Common myeloid progenitor, CD34-positive (primary cell): ENCODE measurements around the gene SEZ6.

ENCODE experiments used
- CTCF ChIA-PET: fragments of 350-600 bp; sonication (Branson Sonifier 250); formaldehyde crosslinking; loops from one replicate; lab custom pipeline; 2021; ENCODE audit warnings: antibody characterized with exemption; lab: Charles Lee
- POLR2A ChIA-PET: fragments of 350-600 bp; sonication (Branson Sonifier 250); formaldehyde crosslinking; loops from one replicate; lab custom pipeline; 2021; ENCODE audit warnings: antibody characterized with exemption; lab: Charles Lee
- DNase-seq, 3 donors: peaks; one replicate each; pipeline versions ENCODE4 v3.0.0 to v3.0.0-alpha.2; 2013
- H3K27ac ChIP-seq, 2 experiments: 1 replicate in 1 of 2; 2 replicates in 1 of 2; pipeline ENCODE4 v1.7.0; 2013; ENCODE audit warnings: inconsistent platforms in 2 of 2, low read length in 2 of 2, mild to moderate bottlenecking in 2 of 2, low read depth in 1 of 2, moderate library complexity in 1 of 2; ENCODE audit not compliant: severe bottlenecking in 2 of 2, insufficient read depth in 1 of 2, poor library complexity in 1 of 2
- H3K27me3 ChIP-seq, 5 experiments: replicated peaks in 2 of 5; 1 replicate in 3 of 5; 2 replicates in 2 of 5; pipeline versions ENCODE4 v1.6.1 to v1.7.0; 2013; ENCODE audit warnings: low read length in 4 of 5, mild to moderate bottlenecking in 2 of 5, moderate library complexity in 2 of 5, inconsistent platforms in 1 of 5; ENCODE audit not compliant: insufficient read depth in 5 of 5, control insufficient read depth in 4 of 5
- H3K36me3 ChIP-seq, 4 experiments: 1 replicate in 2 of 4; 2 replicates in 2 of 4; pipeline versions ENCODE4 v1.6.1 to v1.7.0; 2013; ENCODE audit warnings: low read length in 3 of 4, control low read depth in 1 of 4, mild to moderate bottlenecking in 1 of 4; ENCODE audit not compliant: control insufficient read depth in 4 of 4, insufficient read depth in 4 of 4
- H3K4me1 ChIP-seq, 4 experiments: 1 replicate in 3 of 4; 2 replicates in 1 of 4; pipeline versions ENCODE4 v1.6.1 to v1.7.1; 2013; ENCODE audit warnings: low read length in 3 of 4, mild to moderate bottlenecking in 3 of 4, control low read depth in 1 of 4, inconsistent platforms in 1 of 4, moderate library complexity in 1 of 4; ENCODE audit not compliant: control insufficient read depth in 4 of 4, insufficient read depth in 4 of 4; ENCODE audit errors: control extremely low read depth in 1 of 4
- H3K4me3 ChIP-seq, 7 experiments: 1 replicate in 4 of 7; 2 replicates in 3 of 7; pipeline versions ENCODE4 v1.5.1 to v1.7.0; 2013; ENCODE audit warnings: mild to moderate bottlenecking in 7 of 7, low read length in 6 of 7, moderate library complexity in 6 of 7, inconsistent platforms in 2 of 7, low read depth in 2 of 7, control low read depth in 1 of 7; ENCODE audit not compliant: insufficient read depth in 4 of 7, control insufficient read depth in 1 of 7; ENCODE audit errors: extremely low read depth in 1 of 7
- H3K9me3 ChIP-seq, 5 experiments: 1 replicate in 4 of 5; 2 replicates in 1 of 5; pipeline versions ENCODE4 v1.6.1 to v1.7.1; 2013; ENCODE audit warnings: low read length in 4 of 5, mild to moderate bottlenecking in 2 of 5, inconsistent platforms in 1 of 5, low read depth in 1 of 5, moderate library complexity in 1 of 5; ENCODE audit not compliant: control insufficient read depth in 4 of 5, insufficient read depth in 2 of 5; ENCODE audit errors: control extremely low read depth in 1 of 5
- WGBS: methylation state at CpG from one replicate; pipeline ENCODE4 v1.1.5; 2013; ENCODE audit not compliant: insufficient coverage; 5-methylcytosine and 5-hydroxymethylcytosine counted together

The SEZ6 gene

GRCh38 chr17:28969706-28970393 is 36.0 kb downstream of the SEZ6 start:
- no peak for DNase-seq
- no peak overlapping the region for H3K4me3 ChIP-seq
- H3K27ac ChIP-seq = no peak overlapping the region
- CTCF ChIA-PET = interaction anchor here (0.8 to 3.1 kb wide), 6 partner anchors 10 to 250 kb away, joined by 3 to 16 read pairs (median 4); no protein-coding TSS in a partner anchor
- H3K9me3 ChIP-seq = no peaks in the 10 kb centered on the region
- 86% methylated on average over 5 of the region's 12 CpGs for WGBS
- H3K36me3 ChIP-seq = no peaks in the 10 kb centered on the region
- POLR2A ChIA-PET = no interaction called here
- H3K27me3 ChIP-seq = peaks cover 0 to 5% (median 0%) of the 10 kb centered on the region in 5 experiments
- H3K4me1 ChIP-seq = peaks cover 0 to 10% (median 1%) of the 10 kb centered on the region in 4 experiments

GRCh38 chr17:28968914-28969295 is 36.9 kb downstream of the SEZ6 start:
- Histone ChIP-seq H3K9me3 (no peaks in the 10 kb centered on the region), H3K4me3 (no peak overlapping the region), H3K36me3 (no peaks in the 10 kb centered on the region), H3K27me3 (peaks cover 0 to 5% (median 0%) of the 10 kb centered on the region in 5 experiments), H3K27ac (no peak overlapping the region), H3K4me1 (peaks cover 0 to 10% (median 1%) of the 10 kb centered on the region in 4 experiments)
- 100% methylated on average over 1 of the region's 2 CpGs for WGBS
- DNase-seq = no peak
- ChIA-PET CTCF (interaction anchor here (1.0 to 3.1 kb wide), 7 partner anchors 11 to 251 kb away, joined by 3 to 17 read pairs (median 3); no protein-coding TSS in a partner anchor), POLR2A (no interaction called here)

GRCh38 chr17:28968231-28968913 is 37.5 kb downstream of the SEZ6 start:
- H3K4me3 ChIP-seq = no peak overlapping the region
- peaks cover 0 to 10% (median 1%) of the 10 kb centered on the region in 4 experiments for H3K4me1 ChIP-seq
- CTCF ChIA-PET = interaction anchor here (1.0 to 3.1 kb wide), 10 partner anchors 11 to 152 kb away, joined by 3 to 17 read pairs (median 4); no protein-coding TSS in a partner anchor
- no peak for DNase-seq
- POLR2A ChIA-PET = no interaction called here
- WGBS = 89% methylated on average over 6 of the region's 10 CpGs
- no peaks in the 10 kb centered on the region for H3K9me3 ChIP-seq
- no peak overlapping the region for H3K27ac ChIP-seq
- H3K27me3 ChIP-seq = peaks cover 0 to 8% (median 0%) of the 10 kb centered on the region in 5 experiments
- H3K36me3 ChIP-seq = no peaks in the 10 kb centered on the region

GRCh38 chr17:28967221-28968135 is 38.4 kb downstream of the SEZ6 start:
- H3K4me1 ChIP-seq = peaks cover 0 to 10% (median 1%) of the 10 kb centered on the region in 4 experiments
- no peaks in the 10 kb centered on the region for H3K9me3 ChIP-seq
- no peak overlapping the region for H3K4me3 ChIP-seq
- peaks cover 0 to 9% (median 0%) of the 10 kb centered on the region in 5 experiments for H3K27me3 ChIP-seq
- DNase-seq = peak in 2 of 3 donors; percentile 55 to 64
- ChIA-PET POLR2A (interaction anchor here (0.5 kb wide), 1 partner anchor 17 kb away, joined by 3 read pairs; no protein-coding TSS in a partner anchor), CTCF (interaction anchor here (0.9 to 3.1 kb wide), 11 partner anchors 12 to 153 kb away, joined by 3 to 17 read pairs (median 4); no protein-coding TSS in a partner anchor)
- no peaks in the 10 kb centered on the region for H3K36me3 ChIP-seq
- WGBS = 87% methylated on average over 4 of the region's 7 CpGs
- H3K27ac ChIP-seq = no peak overlapping the region

GRCh38 chr17:28963841-28964240 is 42.0 kb downstream of the SEZ6 start:
- no peak for DNase-seq
- peaks cover 0 to 5% (median 0%) of the 10 kb centered on the region in 5 experiments for H3K27me3 ChIP-seq
- POLR2A ChIA-PET = interaction anchor here (0.7 kb wide), 1 partner anchor 148 kb away, joined by 3 read pairs; no protein-coding TSS in a partner anchor
- peaks cover 0 to 10% (median 1%) of the 10 kb centered on the region in 4 experiments for H3K4me1 ChIP-seq
- CTCF ChIA-PET = interaction anchor here (0.7 to 8.5 kb wide), 12 partner anchors 10 to 162 kb away, joined by 3 to 236 read pairs (median 9); partner anchors contain the start of gene SEZ6
- no peak overlapping the region for H3K27ac ChIP-seq
- 90% methylated on average over 3 of the region's 8 CpGs for WGBS
- H3K36me3 ChIP-seq = no peaks in the 10 kb centered on the region
- no peak overlapping the region for H3K4me3 ChIP-seq
- no peaks in the 10 kb centered on the region for H3K9me3 ChIP-seq

GRCh38 chr17:28963055-28963611 is 42.7 kb downstream of the SEZ6 start:
- WGBS = 69% methylated on average over 3 of the region's 6 CpGs
- POLR2A ChIA-PET = interaction anchor here (0.7 kb wide), 1 partner anchor 149 kb away, joined by 3 read pairs; no protein-coding TSS in a partner anchor
- H3K27ac ChIP-seq = no peak overlapping the region
- H3K27me3 ChIP-seq = peaks cover 0 to 4% (median 0%) of the 10 kb centered on the region in 5 experiments
- no peak overlapping the region for H3K4me3 ChIP-seq
- peaks cover 0 to 10% (median 1%) of the 10 kb centered on the region in 4 experiments for H3K4me1 ChIP-seq
- H3K9me3 ChIP-seq = no peaks in the 10 kb centered on the region
- CTCF ChIA-PET = interaction anchor here (0.7 to 8.5 kb wide), 7 partner anchors 10 to 172 kb away, joined by 3 to 236 read pairs (median 4); partner anchors contain the start of gene SEZ6
- H3K36me3 ChIP-seq = no peaks in the 10 kb centered on the region
- DNase-seq = no peak
